HG03280 (cell line): ENCODE data around the gene KRT86.
"Not testable (repeated sequence)": the region's sequence is repeated elsewhere in the genome, so short reads cannot be mapped to it uniquely, and the experiment has no call there.

ENCODE experiments used
- ATAC-seq: cut with Tn5 transposase; IDR thresholded peaks from one replicate; pipeline ENCODE4 v1.9.1; 2021; ENCODE audit warnings: mild to moderate bottlenecking, moderate library complexity; ENCODE audit not compliant: unreplicated experiment

Gene KRT86

GRCh38 chr12:52310622-52311284 is 36.3 kb downstream of the KRT86 start:
- no peak for ATAC-seq

- no peak for ATAC-seq
These were observed 36.8 kb downstream of the KRT86 start for GRCh38 chr12:52311285-52311648.

- ATAC-seq: no peak
These were observed 37.6 kb downstream of the KRT86 start for GRCh38 chr12:52312086-52312485.

- ATAC-seq: no peak
These were observed 39.0 kb downstream of the KRT86 start for GRCh38 chr12:52313461-52313860.

- no peak for ATAC-seq
These were observed 39.5 kb downstream of the KRT86 start for GRCh38 chr12:52313926-52314325.

GRCh38 chr12:52314511-52314910 is 40.1 kb downstream of the KRT86 start:
- ATAC-seq: no peak

GRCh38 chr12:52315721-52316120 is 41.3 kb downstream of the KRT86 start:
- not testable (repeated sequence) for ATAC-seq

- ATAC-seq: no peak
These were observed 41.8 kb downstream of the KRT86 start for GRCh38 chr12:52316290-52316689.

- no peak for ATAC-seq
These were observed 42.3 kb downstream of the KRT86 start for GRCh38 chr12:52316701-52317100.

GRCh38 chr12:52317468-52318052 is 43.1 kb downstream of the KRT86 start:
- ATAC-seq: no peak

GRCh38 chr12:52318241-52318990 is 44.0 kb downstream of the KRT86 start:
- ATAC-seq: no peak

GRCh38 chr12:52319097-52319496 is 44.7 kb downstream of the KRT86 start:
- no peak for ATAC-seq

- ATAC-seq: no peak
These were observed 46.4 kb downstream of the KRT86 start, which contains the start of gene KRT83 for GRCh38 chr12:52320784-52321400. Gene KRT83, minus strand, starts transcription at chr12:52321398. Its CDS starts 63 bp downstream, at chr12:52321335.

- no peak for ATAC-seq
These were observed 47.0 kb downstream of the KRT86 start for GRCh38 chr12:52321418-52321817.

GRCh38 chr12:52322069-52322468 is 47.6 kb downstream of the KRT86 start:
- no peak for ATAC-seq

GRCh38 chr12:52323001-52323400 is 48.6 kb downstream of the KRT86 start:
- ATAC-seq: no peak

- ATAC-seq: no peak
These were observed 49.1 kb downstream of the KRT86 start for GRCh38 chr12:52323416-52324152.

- no peak for ATAC-seq
These were observed 49.7 kb downstream of the KRT86 start for GRCh38 chr12:52324153-52324444.

- ATAC-seq: peak; percentile 85
These were observed 52.8 kb downstream of the KRT86 start for GRCh38 chr12:52327052-52327829.

- no peak for ATAC-seq
These were observed 53.5 kb downstream of the KRT86 start for GRCh38 chr12:52327830-52328500.
